ENCODE data around the gene POLK.
"Not testable (repeated sequence)": the region's sequence is repeated elsewhere in the genome, so short reads cannot be mapped to it uniquely, and the experiment has no call there.

POLK gene

GRCh38 chr5:75524591-75524990 is 12.9 kb downstream of the POLK start:
- Histone ChIP-seq H3K4me1 (ENCODE audit: control insufficient read depth, insufficient read depth, low read length) (peaks cover 5% of the 10 kb centered on the region; the same call in 1 of the 2 replicates), H3K27me3 (ENCODE audit: control insufficient read depth, insufficient read depth, low read length) (no peaks in the 10 kb centered on the region), H3K4me3 (ENCODE audit: low read depth, low read length) (no peak overlapping the region), H3K36me3 (ENCODE audit: control insufficient read depth, insufficient read depth, low read length) (no peaks in the 10 kb centered on the region), H3K9me3 (ENCODE audit: control insufficient read depth, insufficient read depth, low read length) (no peaks in the 10 kb centered on the region), H3K9ac (ENCODE audit: low read depth, low read length) (no peak overlapping the region), H3K27ac (ENCODE audit: low read depth, low read length) (no peak overlapping the region)

GRCh38 chr5:75525344-75525743 is 13.7 kb downstream of the POLK start:
- Histone ChIP-seq H3K9me3 (ENCODE audit: control insufficient read depth, insufficient read depth, low read length) (no peaks in the 10 kb centered on the region), H3K4me1 (ENCODE audit: control insufficient read depth, insufficient read depth, low read length) (peaks cover 5% of the 10 kb centered on the region; the same call in 1 of the 2 replicates), H3K27ac (ENCODE audit: low read depth, low read length) (no peak overlapping the region), H3K9ac (ENCODE audit: low read depth, low read length) (no peak overlapping the region), H3K36me3 (ENCODE audit: control insufficient read depth, insufficient read depth, low read length) (no peaks in the 10 kb centered on the region), H3K27me3 (ENCODE audit: control insufficient read depth, insufficient read depth, low read length) (no peaks in the 10 kb centered on the region), H3K4me3 (ENCODE audit: low read depth, low read length) (no peak overlapping the region)

- Histone ChIP-seq H3K9ac (ENCODE audit: low read depth, low read length) (no peak overlapping the region), H3K27me3 (ENCODE audit: control insufficient read depth, insufficient read depth, low read length) (no peaks in the 10 kb centered on the region), H3K36me3 (ENCODE audit: control insufficient read depth, insufficient read depth, low read length) (no peaks in the 10 kb centered on the region), H3K9me3 (ENCODE audit: control insufficient read depth, insufficient read depth, low read length) (no peaks in the 10 kb centered on the region), H3K4me1 (ENCODE audit: control insufficient read depth, insufficient read depth, low read length) (peaks cover 5% of the 10 kb centered on the region; the same call in 1 of the 2 replicates), H3K27ac (ENCODE audit: low read depth, low read length) (no peak overlapping the region), H3K4me3 (ENCODE audit: low read depth, low read length) (no peak overlapping the region)
Measured at GRCh38 chr5:75526070-75526469, 14.4 kb downstream of the POLK start.

DNA sequence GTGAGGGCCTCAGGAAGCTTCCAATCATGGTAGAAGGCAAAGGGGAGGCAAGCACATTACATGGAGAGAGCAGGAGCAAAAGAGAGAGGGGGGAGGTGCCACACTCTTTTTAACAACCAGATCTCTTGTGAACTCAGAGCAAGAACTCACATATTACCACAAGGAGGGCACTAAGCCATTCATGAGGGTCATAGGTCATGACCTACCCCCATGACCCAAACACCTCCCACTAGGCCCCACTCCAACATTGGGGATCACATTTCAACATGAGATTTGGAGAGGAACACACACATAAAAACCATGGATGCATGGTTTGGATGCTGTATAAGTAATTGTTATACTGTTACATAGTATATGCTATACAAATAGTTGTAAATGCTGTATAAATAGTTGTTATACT is 17.5 kb downstream of the POLK start:
- Histone ChIP-seq H3K4me1 (ENCODE audit: control insufficient read depth, insufficient read depth, low read length) (no peaks in the 10 kb centered on the region), H3K27ac (ENCODE audit: low read depth, low read length) (no peak overlapping the region), H3K4me3 (ENCODE audit: low read depth, low read length) (no peak overlapping the region), H3K36me3 (ENCODE audit: control insufficient read depth, insufficient read depth, low read length) (no peaks in the 10 kb centered on the region), H3K27me3 (ENCODE audit: control insufficient read depth, insufficient read depth, low read length) (no peaks in the 10 kb centered on the region), H3K9me3 (ENCODE audit: control insufficient read depth, insufficient read depth, low read length) (no peaks in the 10 kb centered on the region), H3K9ac (ENCODE audit: low read depth, low read length) (no peak overlapping the region)

DNA sequence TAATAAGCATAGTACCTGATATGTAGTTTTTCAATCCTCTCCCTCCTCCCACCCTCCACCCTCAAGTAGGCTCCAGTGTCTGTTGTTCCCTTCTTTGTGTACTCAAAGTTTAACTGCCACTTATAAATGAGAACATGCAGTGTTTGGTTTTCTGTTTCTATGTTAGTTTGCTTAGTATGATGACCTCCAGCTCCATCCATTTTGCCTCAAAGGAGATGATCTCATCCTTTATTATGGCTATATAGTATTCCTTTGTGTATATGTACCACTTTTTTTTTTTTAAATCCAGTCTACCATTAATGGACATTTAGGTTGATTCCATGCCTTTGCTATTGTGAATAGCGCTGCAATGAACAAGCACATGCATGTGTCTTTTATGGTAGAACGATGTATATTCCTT is 20.5 kb downstream of the POLK start:
- H3K9ac ChIP-seq (ENCODE audit: low read depth, low read length): no peak overlapping the region
- peaks cover 8% of the 10 kb centered on the region for H3K4me1 ChIP-seq (ENCODE audit: control insufficient read depth, insufficient read depth, low read length)
- no peaks in the 10 kb centered on the region for H3K36me3 ChIP-seq (ENCODE audit: control insufficient read depth, insufficient read depth, low read length)
- no peak overlapping the region for H3K27ac ChIP-seq (ENCODE audit: low read depth, low read length)
- no peak overlapping the region for H3K4me3 ChIP-seq (ENCODE audit: low read depth, low read length)
- H3K27me3 ChIP-seq (ENCODE audit: control insufficient read depth, insufficient read depth, low read length): no peaks in the 10 kb centered on the region
- H3K9me3 ChIP-seq (ENCODE audit: control insufficient read depth, insufficient read depth, low read length): no peaks in the 10 kb centered on the region

DNA sequence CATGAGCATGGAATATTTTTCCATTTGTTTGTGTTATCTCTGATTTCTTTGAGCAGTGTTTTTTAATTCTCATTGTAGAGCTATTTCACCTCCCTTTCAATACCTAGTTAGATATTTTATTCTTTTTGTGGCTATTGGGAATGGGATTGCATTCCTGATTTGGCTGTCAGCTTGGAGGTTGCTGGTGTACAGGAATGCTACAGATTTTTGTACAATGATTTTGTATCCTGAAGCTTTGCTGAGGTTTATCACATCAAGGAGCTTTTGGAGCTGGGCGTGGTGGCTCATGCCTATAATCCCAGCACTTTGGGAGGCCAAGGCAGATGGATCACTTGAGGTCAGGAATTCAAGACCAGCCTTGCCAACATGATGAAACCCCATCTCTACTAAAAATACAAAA is 22.0 kb downstream of the POLK start:
- H3K36me3 ChIP-seq (ENCODE audit: control insufficient read depth, insufficient read depth, low read length); H3K4me1 ChIP-seq (ENCODE audit: control insufficient read depth, insufficient read depth, low read length); H3K9me3 ChIP-seq (ENCODE audit: control insufficient read depth, insufficient read depth, low read length); H3K4me3 ChIP-seq (ENCODE audit: low read depth, low read length); H3K27me3 ChIP-seq (ENCODE audit: control insufficient read depth, insufficient read depth, low read length); H3K9ac ChIP-seq (ENCODE audit: low read depth, low read length); H3K27ac ChIP-seq (ENCODE audit: low read depth, low read length): not testable (repeated sequence)

GRCh38 chr5:75534734-75535133 is 23.0 kb downstream of the POLK start:
- Histone ChIP-seq H3K27ac (ENCODE audit: low read depth, low read length) (no peak overlapping the region), H3K36me3 (ENCODE audit: control insufficient read depth, insufficient read depth, low read length) (no peaks in the 10 kb centered on the region), H3K4me3 (ENCODE audit: low read depth, low read length) (no peak overlapping the region), H3K27me3 (ENCODE audit: control insufficient read depth, insufficient read depth, low read length) (no peaks in the 10 kb centered on the region), H3K4me1 (ENCODE audit: control insufficient read depth, insufficient read depth, low read length) (peaks cover 8% of the 10 kb centered on the region), H3K9ac (ENCODE audit: low read depth, low read length) (no peak overlapping the region), H3K9me3 (ENCODE audit: control insufficient read depth, insufficient read depth, low read length) (no peaks in the 10 kb centered on the region)

DNA sequence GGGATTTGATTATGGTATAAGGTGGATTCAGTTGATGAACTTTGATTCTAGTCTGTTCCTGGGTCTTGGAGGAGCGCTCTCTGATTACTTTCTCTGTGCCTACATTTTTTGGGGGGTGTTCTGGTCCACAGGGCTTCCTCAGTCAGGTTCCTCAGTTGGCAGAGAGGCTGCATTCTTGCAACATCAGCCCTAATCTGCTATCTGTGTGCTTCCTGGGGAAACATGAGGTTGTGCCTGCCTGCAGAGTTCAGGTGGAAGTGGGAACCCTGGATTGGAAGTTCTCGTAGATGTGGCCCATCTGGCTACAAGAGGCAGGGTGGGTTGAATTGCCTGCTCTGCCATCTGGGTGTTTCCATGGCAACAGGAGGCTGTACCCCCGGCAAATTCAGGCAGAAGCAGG is 24.5 kb downstream of the POLK start:
- H3K27me3 ChIP-seq (ENCODE audit: control insufficient read depth, insufficient read depth, low read length): no peaks in the 10 kb centered on the region
- no peak overlapping the region for H3K27ac ChIP-seq (ENCODE audit: low read depth, low read length)
- H3K36me3 ChIP-seq (ENCODE audit: control insufficient read depth, insufficient read depth, low read length): no peaks in the 10 kb centered on the region

GRCh38 chr5:75536694-75537360 is 25.1 kb downstream of the POLK start:
- Histone ChIP-seq H3K4me1 (ENCODE audit: control insufficient read depth, insufficient read depth, low read length) (peaks cover 8% of the 10 kb centered on the region), H3K36me3 (ENCODE audit: control insufficient read depth, insufficient read depth, low read length) (no peaks in the 10 kb centered on the region), H3K9ac (ENCODE audit: low read depth, low read length) (no peak overlapping the region), H3K4me3 (ENCODE audit: low read depth, low read length) (no peak overlapping the region), H3K27me3 (ENCODE audit: control insufficient read depth, insufficient read depth, low read length) (no peaks in the 10 kb centered on the region), H3K27ac (ENCODE audit: low read depth, low read length) (no peak overlapping the region), H3K9me3 (ENCODE audit: control insufficient read depth, insufficient read depth, low read length) (no peaks in the 10 kb centered on the region)

More for the DNA sequence above, 24.5 kb downstream of the POLK start:
- no peaks in the 10 kb centered on the region for H3K9me3 ChIP-seq (ENCODE audit: control insufficient read depth, insufficient read depth, low read length)
- no peak overlapping the region for H3K4me3 ChIP-seq (ENCODE audit: low read depth, low read length)
- peaks cover 8% of the 10 kb centered on the region for H3K4me1 ChIP-seq (ENCODE audit: control insufficient read depth, insufficient read depth, low read length)
- H3K9ac ChIP-seq (ENCODE audit: low read depth, low read length): no peak overlapping the region

GRCh38 chr5:75538211-75538610 is 26.5 kb downstream of the POLK start:
- Histone ChIP-seq H3K9me3 (ENCODE audit: control insufficient read depth, insufficient read depth, low read length) (no peaks in the 10 kb centered on the region), H3K9ac (ENCODE audit: low read depth, low read length) (no peak overlapping the region), H3K36me3 (ENCODE audit: control insufficient read depth, insufficient read depth, low read length) (no peaks in the 10 kb centered on the region), H3K4me1 (ENCODE audit: control insufficient read depth, insufficient read depth, low read length) (peaks cover 8% of the 10 kb centered on the region), H3K27ac (ENCODE audit: low read depth, low read length) (no peak overlapping the region), H3K4me3 (ENCODE audit: low read depth, low read length) (no peak overlapping the region), H3K27me3 (ENCODE audit: control insufficient read depth, insufficient read depth, low read length) (no peaks in the 10 kb centered on the region)

GRCh38 chr5:75545131-75545530 is 33.4 kb downstream of the POLK start:
- H3K27ac ChIP-seq (ENCODE audit: low read depth, low read length): no peak overlapping the region
- no peaks in the 10 kb centered on the region for H3K36me3 ChIP-seq (ENCODE audit: control insufficient read depth, insufficient read depth, low read length)
- H3K27me3 ChIP-seq (ENCODE audit: control insufficient read depth, insufficient read depth, low read length): no peaks in the 10 kb centered on the region
- H3K9me3 ChIP-seq (ENCODE audit: control insufficient read depth, insufficient read depth, low read length): no peaks in the 10 kb centered on the region
- no peak overlapping the region for H3K9ac ChIP-seq (ENCODE audit: low read depth, low read length)
- H3K4me1 ChIP-seq (ENCODE audit: control insufficient read depth, insufficient read depth, low read length): no peaks in the 10 kb centered on the region
- H3K4me3 ChIP-seq (ENCODE audit: low read depth, low read length): no peak overlapping the region
